IPS-18a (cell line): Measurements from ENCODE around the gene UBA52.
"Not testable (repeated sequence)": the region's sequence is repeated elsewhere in the genome, so short reads cannot be mapped to it uniquely, and the experiment has no call there.

Experiments used
- H3K27ac ChIP-seq: one replicate; pipeline ENCODE4 v1.5.1; 2013; ENCODE audit warnings: low read length
- H3K27me3 ChIP-seq: one replicate; pipeline ENCODE4 v1.6.1; 2013; ENCODE audit warnings: mild to moderate bottlenecking, low read length; ENCODE audit not compliant: control insufficient read depth, insufficient read depth
- H3K36me3 ChIP-seq: one replicate; pipeline ENCODE4 v1.6.1; 2013; ENCODE audit warnings: low read depth, low read length; ENCODE audit not compliant: control insufficient read depth
- H3K4me1 ChIP-seq: one replicate; pipeline ENCODE4 v1.6.1; 2013; ENCODE audit warnings: low read depth, low read length; ENCODE audit not compliant: control insufficient read depth
- H3K4me3 ChIP-seq: one replicate; pipeline ENCODE4 v1.5.1; 2013; ENCODE audit warnings: low read length
- H3K9ac ChIP-seq: one replicate; pipeline ENCODE4 v1.6.1; 2013; ENCODE audit warnings: mild to moderate bottlenecking, low read length, moderate library complexity
- H3K9me3 ChIP-seq: one replicate; pipeline ENCODE4 v1.6.1; 2013; ENCODE audit warnings: low read depth, low read length; ENCODE audit not compliant: control insufficient read depth

Gene UBA52

GRCh38 chr19:18588611-18589379 lies 17.1 kb downstream of the UBA52 start, which contains the start of gene REX1BD:
TSS of gene REX1BD (plus strand) at chr19:18588798. CDS start at chr19:18588802, 4 bp downstream.
- Histone ChIP-seq H3K9ac (peak within 1 kb of the TSS; percentile 84), H3K27me3 (no peaks in the 10 kb centered on the region), H3K9me3 (no peaks in the 10 kb centered on the region), H3K36me3 (no peaks in the 10 kb centered on the region), H3K4me3 (peak within 1 kb of the TSS; percentile 94), H3K4me1 (peaks cover 11% of the 10 kb centered on the region), H3K27ac (peak within 1 kb of the TSS; percentile 79)

GRCh38 chr19:18589380-18590272 lies 18.0 kb downstream of the UBA52 start:
- Histone ChIP-seq H3K36me3 (no peaks in the 10 kb centered on the region), H3K4me1 (peaks cover 13% of the 10 kb centered on the region), H3K9me3 (no peaks in the 10 kb centered on the region), H3K27me3 (no peaks in the 10 kb centered on the region), H3K4me3 (peak overlapping the region; percentile 94), H3K9ac (peak overlapping the region; percentile 84), H3K27ac (peak overlapping the region; percentile 79)

GRCh38 chr19:18590273-18591272 lies 18.9 kb downstream of the UBA52 start:
- H3K4me3 ChIP-seq: peak overlapping the region; percentile 94
- H3K4me1 ChIP-seq: peaks cover 16% of the 10 kb centered on the region
- peak overlapping the region; percentile 79 for H3K27ac ChIP-seq

GRCh38 chr19:18591735-18592385 lies 20.2 kb downstream of the UBA52 start:
- Histone ChIP-seq H3K27me3 (peaks cover 10% of the 10 kb centered on the region), H3K36me3 (no peaks in the 10 kb centered on the region), H3K4me1 (peaks cover 18% of the 10 kb centered on the region), H3K4me3 (no peak overlapping the region), H3K9me3 (no peaks in the 10 kb centered on the region), H3K27ac (no peak overlapping the region), H3K9ac (no peak overlapping the region)

More at GRCh38 chr19:18590273-18591272, 18.9 kb downstream of the UBA52 start:
- Histone ChIP-seq H3K9me3 (no peaks in the 10 kb centered on the region), H3K9ac (peak overlapping the region; percentile 84), H3K36me3 (no peaks in the 10 kb centered on the region), H3K27me3 (peaks cover 5% of the 10 kb centered on the region)

DNA sequence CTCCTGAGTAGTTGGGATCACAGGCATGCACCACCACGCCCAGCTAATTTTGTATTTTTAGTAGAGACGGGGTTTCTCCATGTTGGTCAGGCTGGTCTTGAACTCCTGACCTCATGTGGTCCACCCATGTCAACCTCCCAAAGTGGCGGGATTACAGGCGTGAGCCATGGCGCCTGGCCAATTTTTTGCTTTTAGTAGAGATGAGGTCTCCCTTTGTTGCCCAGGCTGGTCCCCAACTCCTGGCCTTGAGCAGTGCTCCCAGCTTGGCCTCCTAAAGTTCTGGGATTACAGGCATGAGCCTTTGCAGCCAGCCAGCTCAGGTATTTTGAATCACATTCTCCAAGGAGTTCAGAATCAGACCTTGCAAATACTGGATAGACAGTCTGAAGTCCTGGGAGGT lies 21.1 kb downstream of the UBA52 start:
- not testable (repeated sequence) for H3K27ac ChIP-seq, H3K9me3 ChIP-seq, H3K4me3 ChIP-seq, H3K9ac ChIP-seq, H3K36me3 ChIP-seq, H3K27me3 ChIP-seq
- H3K4me1 ChIP-seq: peaks cover 20% of the 10 kb centered on the region

- peak overlapping the region; percentile 58 for H3K9ac ChIP-seq
- no peak overlapping the region for H3K27ac ChIP-seq
- peak overlapping the region; percentile 59 for H3K4me3 ChIP-seq
- H3K36me3 ChIP-seq: no peaks in the 10 kb centered on the region
- no peaks in the 10 kb centered on the region for H3K9me3 ChIP-seq
- peaks cover 14% of the 10 kb centered on the region for H3K4me1 ChIP-seq
- H3K27me3 ChIP-seq: peaks cover 10% of the 10 kb centered on the region
These were observed 21.9 kb downstream of the UBA52 start for GRCh38 chr19:18593367-18594095.

GRCh38 chr19:18594096-18594823 lies 22.6 kb downstream of the UBA52 start:
- no peaks in the 10 kb centered on the region for H3K9me3 ChIP-seq
- H3K9ac ChIP-seq: peak overlapping the region; percentile 58
- no peaks in the 10 kb centered on the region for H3K36me3 ChIP-seq
- H3K4me1 ChIP-seq: peaks cover 14% of the 10 kb centered on the region
- H3K27ac ChIP-seq: no peak overlapping the region
- H3K27me3 ChIP-seq: peaks cover 14% of the 10 kb centered on the region
- H3K4me3 ChIP-seq: peak overlapping the region; percentile 59

- peak overlapping the region; percentile 59 for H3K4me3 ChIP-seq
- H3K9me3 ChIP-seq: no peaks in the 10 kb centered on the region
- H3K27me3 ChIP-seq: peaks cover 20% of the 10 kb centered on the region
- peaks cover 14% of the 10 kb centered on the region for H3K4me1 ChIP-seq
- H3K36me3 ChIP-seq: no peaks in the 10 kb centered on the region
- peak overlapping the region; percentile 58 for H3K9ac ChIP-seq
- H3K27ac ChIP-seq: no peak overlapping the region
These were observed 23.2 kb downstream of the UBA52 start for GRCh38 chr19:18594824-18595373.

GRCh38 chr19:18595475-18595874 lies 23.8 kb downstream of the UBA52 start:
- Histone ChIP-seq H3K4me3 (no peak overlapping the region), H3K27ac (no peak overlapping the region), H3K9ac (no peak overlapping the region), H3K36me3 (no peaks in the 10 kb centered on the region), H3K4me1 (peaks cover 14% of the 10 kb centered on the region), H3K9me3 (no peaks in the 10 kb centered on the region), H3K27me3 (peaks cover 23% of the 10 kb centered on the region)
